GM19455 (cell line): ENCODE data around the gene LMNTD1.
"Not testable (repeated sequence)": the region's sequence is repeated elsewhere in the genome, so short reads cannot be mapped to it uniquely, and the experiment has no call there.

Experiments
- ATAC-seq: cut with Tn5 transposase; IDR thresholded peaks from one replicate; pipeline ENCODE4 v1.9.1; 2021; ENCODE audit not compliant: unreplicated experiment

Gene LMNTD1

DNA sequence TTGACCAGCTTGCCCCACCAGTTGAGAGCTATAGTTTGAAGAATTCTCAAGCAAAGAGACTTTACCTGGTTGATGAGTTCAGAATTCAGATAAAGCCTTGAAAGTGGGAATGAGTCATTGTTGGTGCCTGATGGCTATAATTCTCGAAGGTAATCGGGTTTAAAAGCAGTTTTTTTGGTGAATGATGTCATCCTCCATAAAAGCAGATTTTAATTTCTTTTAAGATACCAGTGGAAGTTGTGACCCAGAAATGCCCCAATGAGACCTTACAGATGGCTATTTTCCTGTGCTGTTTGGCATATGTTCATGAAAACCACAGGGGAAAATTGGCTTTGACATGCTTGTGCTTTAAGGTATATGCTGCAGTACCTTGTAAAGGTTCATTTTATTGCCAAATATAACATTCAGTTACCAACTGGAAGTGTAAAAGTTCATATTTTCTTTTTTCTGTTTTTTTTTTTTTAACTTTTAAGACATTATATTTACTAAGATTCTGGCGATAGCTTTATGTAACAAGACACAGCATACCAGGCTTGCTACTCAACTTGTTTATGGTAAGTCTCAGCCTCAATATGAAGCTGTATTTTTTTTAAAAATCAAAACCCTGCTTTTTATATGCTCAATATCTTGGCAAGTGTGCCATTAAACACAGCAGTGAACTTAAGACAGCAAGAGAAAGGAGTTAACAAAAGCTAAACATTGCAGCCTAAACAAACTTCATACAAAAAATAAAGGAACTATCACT is 119.3 kb downstream of the LMNTD1 start:
- no peak for ATAC-seq

DNA sequence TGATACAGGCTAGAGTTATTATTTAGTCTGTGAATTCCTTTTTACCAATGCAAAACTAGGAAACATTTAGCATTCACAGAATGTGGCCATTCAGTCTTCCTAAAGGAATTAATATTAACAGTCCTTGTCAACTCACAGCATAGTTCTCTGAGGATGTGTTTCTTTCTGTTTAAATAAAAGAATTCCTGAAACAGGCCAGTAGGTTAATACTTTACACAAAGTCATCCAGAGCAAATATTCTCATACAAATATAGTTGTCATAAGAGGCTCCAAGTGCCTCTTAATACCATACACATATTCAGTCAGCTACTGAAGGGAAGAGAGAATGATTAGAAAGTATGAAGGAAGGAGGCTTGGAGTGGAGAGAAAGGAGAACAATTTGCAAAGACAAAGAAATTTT is 120.1 kb downstream of the LMNTD1 start:
- ATAC-seq = no peak

DNA sequence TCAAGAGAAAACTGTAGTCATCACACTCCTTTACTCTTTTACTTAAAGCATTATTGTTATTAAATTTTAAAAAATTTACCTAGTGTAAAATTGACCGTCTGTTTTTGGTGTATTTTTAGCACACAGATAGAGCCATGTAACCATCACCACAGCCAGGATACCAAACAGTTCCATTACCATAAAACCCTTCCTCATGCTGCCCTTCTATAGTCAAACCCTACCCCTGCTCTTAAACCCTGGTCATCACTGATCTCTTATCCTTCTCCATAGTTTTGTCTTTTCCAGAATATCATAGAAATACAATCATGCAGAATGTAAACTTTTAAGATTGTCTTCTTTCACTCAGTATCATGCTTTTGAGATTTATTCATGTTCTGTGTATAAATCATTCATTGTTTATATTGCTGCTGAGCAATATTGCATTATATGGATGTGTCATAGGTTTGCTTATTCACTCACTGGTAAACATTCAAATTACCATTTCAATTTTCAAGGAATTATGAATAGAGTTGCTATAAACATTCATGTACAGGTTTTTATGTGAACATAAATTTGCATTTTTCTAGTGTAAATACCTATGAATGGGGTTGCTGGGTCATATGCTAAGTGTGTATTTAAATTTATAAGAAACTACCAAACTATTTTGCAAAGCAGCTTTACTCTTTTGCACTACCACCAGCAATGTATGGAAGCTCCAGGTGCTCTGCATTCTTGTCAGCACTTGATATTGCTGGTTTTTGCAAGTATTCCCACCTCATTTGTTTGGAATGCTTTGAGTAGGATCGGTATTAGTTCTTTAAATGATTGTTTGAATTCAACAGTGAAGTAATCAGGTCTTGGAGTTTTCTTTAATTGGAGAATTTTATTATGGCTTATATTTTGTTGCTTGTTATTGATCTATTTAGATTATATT is 125.5 kb downstream of the LMNTD1 start:
- no peak for ATAC-seq

DNA sequence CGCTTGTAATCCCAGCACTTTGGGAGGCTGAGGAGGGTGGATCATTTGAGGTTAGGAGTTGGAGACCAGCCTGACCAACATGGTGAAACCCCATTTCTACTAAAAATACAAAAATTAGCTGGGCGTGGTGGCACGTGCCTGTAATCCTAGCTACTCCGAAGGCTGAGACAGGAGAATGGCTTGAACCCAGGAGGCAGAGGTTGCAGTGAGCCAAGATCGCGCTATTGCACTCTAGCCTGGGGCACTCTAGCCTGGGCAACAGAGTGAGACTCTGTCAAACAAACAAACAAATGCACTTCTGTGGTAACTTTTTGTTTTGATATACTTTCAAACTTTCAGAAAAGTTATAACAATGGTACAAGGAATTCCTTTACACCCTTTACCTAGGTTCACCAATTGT is 126.3 kb downstream of the LMNTD1 start:
- not testable (repeated sequence) for ATAC-seq
